Measurements from ENCODE around the gene LRRC74B.

- no peak for TF ChIP-seq POLR2A (IDR thresholded peaks at IDR 0.05)
- no peak for TF ChIP-seq CTCF (IDR thresholded peaks at IDR 0.05)
Observed at GRCh38 chr22:21073023-21073422, 27.3 kb downstream of the LRRC74B start.

Measured in uterus (tissue), 2 donors.